Stimulated activated CD4-positive, alpha-beta T cell treated with anti-CD3 and anti-CD28 coated beads, Interleukin-12 subunit alpha, Interleukin-12 subunit beta, amount 100 ng/mL, for 4 hours (primary cell): Measurements from ENCODE around the gene GMDS.

Source experiments
- DNase-seq: peaks from one replicate; pipeline ENCODE4 v3.0.0-alpha.2; 2020

The GMDS gene

GRCh38 chr6:1819007-1819406 is 426.4 kb downstream of the GMDS start:
- DNase-seq: no peak

DNA sequence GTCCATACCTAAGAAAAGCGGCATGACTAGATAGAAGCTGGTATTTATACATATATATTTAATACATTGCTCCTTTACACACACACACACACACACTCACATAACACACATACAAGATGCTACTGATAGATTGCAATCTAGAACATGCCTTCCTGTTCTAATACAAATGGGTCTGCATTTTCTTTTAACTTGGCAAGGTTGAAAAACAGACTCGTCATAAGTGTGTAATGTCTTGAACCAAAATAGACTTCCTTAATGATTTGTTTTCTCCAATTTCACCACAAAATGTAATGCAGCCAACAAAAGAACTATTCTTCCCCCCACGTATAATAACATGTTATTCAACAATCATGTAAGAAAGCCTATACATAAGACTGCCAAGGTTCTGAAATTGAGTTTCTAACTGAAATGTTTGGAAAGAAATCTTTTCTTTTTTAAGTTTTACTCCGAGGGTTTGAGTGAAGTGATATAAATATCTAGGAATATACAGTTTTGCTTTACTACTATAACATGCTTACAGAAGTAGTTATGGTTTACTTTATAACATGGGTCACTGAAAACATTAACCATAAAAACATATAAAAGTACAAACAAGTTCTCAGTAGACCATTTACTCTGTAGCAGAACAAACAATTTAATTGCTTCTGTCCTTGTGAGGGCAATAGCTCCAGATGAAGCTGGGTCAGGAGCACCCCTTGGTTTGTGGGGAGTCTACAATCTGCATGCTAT is 428.2 kb downstream of the GMDS start:
- no peak for DNase-seq

DNA sequence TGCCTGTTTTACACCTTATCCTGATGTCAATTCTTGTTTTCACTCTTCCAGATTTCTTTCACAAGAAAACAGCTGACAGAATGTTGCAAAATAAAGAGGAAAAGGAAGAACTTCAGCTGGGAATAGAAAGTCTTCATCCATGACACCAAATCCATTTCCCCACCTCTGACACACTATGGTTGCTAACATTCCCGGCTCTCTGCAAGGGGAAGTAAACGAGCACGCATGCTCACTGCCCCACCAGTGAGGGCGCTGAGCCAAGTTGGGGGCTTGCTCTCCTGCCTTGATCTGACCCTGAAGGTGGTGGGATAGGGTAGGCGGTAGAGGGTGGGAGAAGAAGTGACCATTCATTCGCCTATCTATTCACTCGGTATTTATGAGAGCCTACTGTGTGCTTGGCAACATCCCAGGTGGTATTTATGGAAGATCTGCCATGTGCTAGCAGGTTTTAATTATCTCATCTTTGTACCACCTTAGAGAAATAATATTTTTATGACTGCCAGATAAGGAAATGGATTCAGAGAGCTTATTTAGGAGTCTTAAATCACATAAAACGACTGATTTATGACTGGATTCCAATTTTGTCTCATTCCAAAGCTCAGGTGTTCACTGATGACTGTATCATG is 429.5 kb downstream of the GMDS start:
- DNase-seq: no peak

DNA sequence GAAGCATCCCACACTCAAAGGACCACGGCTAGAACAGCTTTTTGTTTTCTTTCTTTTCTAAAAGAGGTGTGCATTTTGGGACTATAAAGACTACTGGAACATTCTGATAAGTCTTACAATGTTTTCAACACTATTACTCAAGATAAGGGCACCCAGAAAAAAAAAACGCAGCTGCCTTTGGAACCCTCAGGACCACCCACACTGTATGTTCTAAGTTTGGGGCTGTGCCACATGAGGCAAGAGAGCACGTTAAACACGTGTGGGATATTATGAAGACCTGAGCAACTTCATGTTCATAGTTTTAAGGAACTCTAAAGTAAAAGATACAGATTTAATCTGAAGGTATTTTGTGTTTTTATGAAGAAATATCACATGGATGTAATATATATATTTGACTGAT is 431.1 kb downstream of the GMDS start:
- no peak for DNase-seq

GRCh38 chr6:1812487-1812886 is 432.9 kb downstream of the GMDS start:
- no peak for DNase-seq

DNA sequence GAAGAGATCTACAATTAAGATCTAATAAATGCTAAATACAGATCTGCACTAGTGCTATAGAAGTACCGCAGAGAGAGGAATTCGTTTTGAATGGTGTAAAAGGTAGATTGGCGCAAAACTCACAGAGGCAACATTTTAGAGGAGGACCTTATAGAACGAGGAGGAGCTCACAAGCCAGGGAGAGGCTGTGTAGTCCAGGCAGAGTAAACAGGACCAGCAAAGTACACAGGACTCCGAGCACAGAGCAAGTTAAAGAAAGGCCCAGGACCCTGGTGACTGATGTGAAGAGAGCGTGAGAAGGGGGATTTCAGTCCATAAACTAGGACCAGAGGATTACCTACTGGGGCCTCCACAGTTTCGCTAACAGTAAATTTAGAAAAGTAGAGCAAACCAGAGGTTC is 433.4 kb downstream of the GMDS start:
- no peak for DNase-seq

DNA sequence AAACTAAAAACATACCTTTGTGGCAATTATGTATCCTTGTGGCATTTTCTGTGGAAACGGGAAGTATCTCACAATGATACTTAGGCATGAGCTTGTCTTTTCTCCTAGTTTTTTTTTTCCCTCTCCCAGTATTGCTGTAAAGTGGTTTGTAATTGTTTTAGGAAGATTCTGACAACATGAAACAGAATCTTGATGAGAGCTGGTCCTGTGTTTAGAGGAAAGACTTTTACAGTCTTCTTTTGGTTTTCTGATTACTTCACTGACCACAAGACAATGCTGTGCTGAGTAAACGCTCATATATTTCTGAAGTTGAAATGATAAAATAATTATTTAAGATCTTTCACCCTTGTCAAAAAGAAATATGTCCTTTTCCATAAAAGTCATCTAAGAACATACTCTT is 434.5 kb downstream of the GMDS start:
- no peak for DNase-seq

DNA sequence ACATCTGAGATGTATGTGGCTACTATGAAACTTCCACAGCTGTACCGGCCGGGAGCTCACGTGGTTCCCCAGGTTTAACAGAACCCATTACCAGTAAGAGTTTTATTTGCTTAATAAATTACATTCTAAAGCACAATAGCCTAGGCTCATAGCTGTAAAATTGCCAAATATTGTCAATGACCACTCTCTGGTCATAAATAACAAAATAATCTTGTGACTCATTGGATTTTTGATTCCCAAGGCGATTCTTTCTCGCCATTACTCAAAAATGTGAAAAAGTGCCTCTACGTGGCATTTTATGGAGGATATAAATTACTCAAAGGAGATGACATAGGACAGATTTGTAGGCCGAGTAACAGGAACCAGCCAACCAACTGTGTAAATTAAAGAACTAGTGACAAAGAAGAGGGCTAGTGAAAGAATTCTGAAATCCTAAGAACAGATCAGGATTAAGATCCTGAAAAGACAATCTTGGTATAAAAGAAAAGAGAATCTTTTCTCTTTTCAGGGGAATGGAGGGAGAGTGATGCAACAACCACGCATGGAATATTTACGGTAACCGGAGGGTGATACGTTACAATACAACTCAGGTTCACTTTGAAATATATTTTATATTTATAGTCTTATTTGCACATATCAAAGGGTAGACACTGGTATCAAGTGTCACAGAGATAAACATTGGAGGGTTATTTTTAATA is 436.0 kb downstream of the GMDS start:
- no peak for DNase-seq

- no peak for DNase-seq
These were observed 438.5 kb downstream of the GMDS start for GRCh38 chr6:1806935-1807334.

GRCh38 chr6:1802491-1803395 is 442.7 kb downstream of the GMDS start:
- DNase-seq: no peak

DNA sequence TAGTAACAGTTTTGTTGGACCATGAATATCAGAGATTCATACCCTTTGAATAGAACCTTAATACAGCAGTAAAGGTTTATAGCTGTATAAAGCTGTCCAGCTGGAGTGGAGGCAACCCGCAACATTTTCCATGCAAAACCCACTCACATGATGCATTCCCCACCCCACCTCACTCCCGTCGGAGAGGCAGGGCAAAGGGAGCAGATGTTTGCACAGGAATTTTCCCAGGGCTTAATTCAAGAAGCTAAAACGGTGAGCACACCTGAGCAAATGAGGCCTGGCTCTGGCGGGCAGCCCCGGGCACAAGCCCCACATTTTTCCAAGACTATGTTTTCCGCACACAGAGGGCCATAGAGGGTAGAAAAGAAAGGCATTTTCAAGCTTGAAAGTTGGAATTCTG is 444.0 kb downstream of the GMDS start:
- no peak for DNase-seq

GRCh38 chr6:1800845-1801244 is 444.6 kb downstream of the GMDS start:
- no peak for DNase-seq

DNA sequence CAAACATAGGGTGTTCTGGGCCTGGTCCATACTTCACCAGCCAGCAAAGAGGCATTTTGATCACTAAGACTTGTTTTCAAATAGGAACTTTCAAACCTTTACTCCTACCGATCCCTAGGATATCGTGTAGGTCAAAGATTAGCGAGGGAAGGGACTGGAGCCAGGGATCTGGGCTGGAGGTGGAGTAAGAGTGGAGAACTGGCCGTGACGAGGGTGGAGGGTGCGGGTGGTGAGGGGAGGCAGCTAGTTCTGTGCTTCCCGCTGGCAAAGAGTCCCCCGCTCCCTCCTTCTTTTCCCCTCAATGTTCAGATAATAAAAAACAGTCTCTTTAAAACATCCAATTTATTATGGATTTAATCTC is 446.5 kb downstream of the GMDS start:
- no peak for DNase-seq

- DNase-seq: no peak
These were observed 447.0 kb downstream of the GMDS start for GRCh38 chr6:1798303-1798964.

DNA sequence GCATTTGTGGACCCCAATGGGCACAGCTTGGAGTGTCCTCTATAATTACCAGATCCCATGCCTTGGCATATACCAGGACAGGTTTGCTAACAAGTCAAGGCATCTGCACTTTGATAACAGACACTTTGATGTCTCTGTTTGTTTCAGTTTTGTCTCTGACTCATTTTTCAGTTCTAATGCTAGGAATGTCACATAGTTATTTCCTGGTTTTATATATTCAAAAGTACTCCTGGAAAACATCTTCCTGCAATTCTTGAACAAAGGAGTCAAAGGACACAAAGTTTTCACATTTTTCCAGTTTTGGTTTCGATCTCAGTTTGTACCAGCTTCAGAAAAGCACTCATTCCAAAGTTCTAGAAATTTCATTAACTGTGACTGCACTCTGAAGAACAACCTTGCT is 447.6 kb downstream of the GMDS start:
- DNase-seq: no peak

DNA sequence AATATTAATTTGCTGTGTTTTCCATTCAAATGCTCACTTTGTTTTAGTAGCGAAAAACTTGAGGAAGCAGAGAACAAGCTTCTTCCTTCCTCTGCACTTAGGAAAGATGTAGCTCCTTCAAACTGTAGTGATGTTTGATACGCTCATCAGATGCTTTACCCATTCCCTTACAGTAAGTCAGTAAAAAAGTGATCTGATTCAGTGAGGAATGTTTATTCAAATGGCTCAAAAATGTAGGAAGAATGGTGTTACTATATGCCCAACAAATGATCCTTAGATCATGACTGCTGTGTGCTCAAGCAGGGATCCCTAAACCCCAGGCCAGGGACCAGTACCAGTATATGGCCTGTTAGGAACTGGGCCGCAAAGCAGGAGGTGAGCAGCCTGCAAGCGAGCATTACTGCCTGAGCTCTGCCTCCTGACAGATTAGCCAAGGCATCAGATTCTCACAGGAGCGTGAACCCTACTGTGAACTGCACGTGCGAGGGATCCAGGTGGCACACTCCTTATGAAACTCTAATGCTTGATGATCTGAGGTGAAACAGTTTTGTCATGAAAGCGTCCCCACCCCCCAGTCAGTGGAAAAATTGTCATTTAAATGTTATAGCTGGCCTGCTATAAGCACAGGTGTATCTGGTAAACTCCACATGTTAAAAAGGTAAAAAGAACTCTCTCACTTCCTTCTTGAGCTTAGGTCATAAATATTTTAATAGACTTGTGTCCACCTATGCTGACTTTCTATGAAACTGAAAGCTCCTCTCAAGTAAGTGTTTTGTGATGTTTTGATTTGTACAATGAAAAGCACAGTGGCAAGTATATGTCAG is 448.5 kb downstream of the GMDS start:
- no peak for DNase-seq

GRCh38 chr6:1795910-1796309 is 449.5 kb downstream of the GMDS start:
- no peak for DNase-seq

DNA sequence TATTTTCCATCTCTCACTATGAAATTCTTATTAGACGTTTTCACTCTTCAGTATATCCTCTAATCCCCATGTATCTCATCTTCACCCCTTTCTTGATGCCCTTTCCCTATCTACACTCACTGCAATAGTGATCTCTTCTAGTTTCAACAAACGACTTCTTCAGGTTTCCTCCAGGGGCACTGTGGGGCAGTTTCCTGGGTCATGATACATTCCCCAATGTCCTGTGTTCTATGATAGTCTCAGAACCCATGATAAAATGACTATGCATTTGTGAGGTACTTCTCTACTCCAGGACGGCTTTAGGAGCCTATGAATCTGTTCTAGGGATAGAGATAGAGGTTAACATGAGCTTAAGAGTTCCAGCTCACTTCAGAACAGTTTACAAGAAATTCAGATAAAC is 452.4 kb downstream of the GMDS start:
- no peak for DNase-seq

GRCh38 chr6:1790684-1791083 is 454.7 kb downstream of the GMDS start:
- DNase-seq: no peak

DNA sequence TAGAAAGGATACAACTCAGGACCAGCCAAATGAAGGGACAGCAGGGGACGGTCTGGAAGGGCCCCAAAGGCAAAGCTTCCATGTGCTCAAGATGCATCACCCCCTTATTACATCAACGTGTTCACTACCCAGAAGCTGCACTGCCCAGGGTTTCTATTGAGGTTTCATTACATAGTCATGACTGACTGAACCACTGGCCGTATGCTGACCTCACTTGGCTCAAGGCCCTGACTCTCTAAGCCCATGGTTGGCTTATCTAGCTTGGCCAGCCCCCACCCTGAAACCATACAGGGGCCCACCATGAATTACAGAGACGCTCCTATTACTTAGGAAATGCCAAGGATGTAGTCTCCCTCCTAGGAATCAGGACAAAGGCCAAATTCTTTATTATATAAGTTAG is 456.3 kb downstream of the GMDS start:
- no peak for DNase-seq

GRCh38 chr6:1787894-1788293 is 457.5 kb downstream of the GMDS start:
- DNase-seq: no peak
